22Rv1 (cell line): ENCODE data around the gene SSTR1.

Experiments used
- CTCF ChIP-seq: fragments of 450-650 bp; IDR thresholded peaks from 2 replicates; pipeline ENCODE4 v1.5.1; 2017; ENCODE audit warnings: mild to moderate bottlenecking
- ZFX ChIP-seq: fragments of 450-650 bp; IDR thresholded peaks from 2 replicates; pipeline ENCODE4 v1.6.1; 2017; ENCODE audit warnings: antibody characterized with exemption, borderline replicate concordance

GRCh38 chr14:38175658-38176057 is 32.0 kb upstream of the SSTR1 start:
- TF ChIP-seq CTCF (no peak), ZFX (no peak)
